HL-60 (cell line): Measurements from ENCODE around the gene FBXL7.

ENCODE experiments used
- GABPA ChIP-seq: IDR thresholded peaks from 2 replicates; pipeline ENCODE4 v1.6.1; 2012; ENCODE audit warnings: low read depth
- POLR2AphosphoS5 ChIP-seq: IDR thresholded peaks from 2 replicates; pipeline ENCODE4 v1.6.1; 2012; ENCODE audit warnings: low read depth
- TF ChIP-seq, protein P1 (sequence below): IDR thresholded peaks from one replicate; pipeline ENCODE4 v1.5.1; 2011; ENCODE audit warnings: low read length, control low read depth, inconsistent platforms; ENCODE audit not compliant: insufficient read depth
- TF ChIP-seq, protein P2 (sequence below): IDR thresholded peaks from 2 replicates; pipeline ENCODE4 v1.6.1; 2012; ENCODE audit warnings: low read depth; ENCODE audit not compliant: insufficient replicate concordance

DNA sequence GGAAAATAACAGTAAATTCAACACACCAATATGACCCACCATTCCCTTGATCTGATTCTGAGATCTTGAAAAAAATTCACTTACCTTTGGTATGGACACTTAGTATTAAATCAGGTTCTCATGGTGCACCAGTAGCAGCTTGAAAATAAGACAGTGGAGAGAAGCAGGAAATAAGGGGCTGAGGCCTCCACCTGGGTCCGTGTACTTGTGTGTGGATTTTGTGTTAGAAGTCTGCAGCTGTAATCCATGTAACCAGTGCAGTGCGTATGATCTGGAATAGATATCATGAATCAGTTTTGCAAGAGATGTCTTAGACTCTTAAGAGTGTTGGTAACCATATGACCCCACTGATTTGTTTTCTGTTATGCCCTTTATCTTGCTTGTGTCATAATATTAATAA is 107.1 kb downstream of the FBXL7 start:
- TF ChIP-seq, protein P1, sequence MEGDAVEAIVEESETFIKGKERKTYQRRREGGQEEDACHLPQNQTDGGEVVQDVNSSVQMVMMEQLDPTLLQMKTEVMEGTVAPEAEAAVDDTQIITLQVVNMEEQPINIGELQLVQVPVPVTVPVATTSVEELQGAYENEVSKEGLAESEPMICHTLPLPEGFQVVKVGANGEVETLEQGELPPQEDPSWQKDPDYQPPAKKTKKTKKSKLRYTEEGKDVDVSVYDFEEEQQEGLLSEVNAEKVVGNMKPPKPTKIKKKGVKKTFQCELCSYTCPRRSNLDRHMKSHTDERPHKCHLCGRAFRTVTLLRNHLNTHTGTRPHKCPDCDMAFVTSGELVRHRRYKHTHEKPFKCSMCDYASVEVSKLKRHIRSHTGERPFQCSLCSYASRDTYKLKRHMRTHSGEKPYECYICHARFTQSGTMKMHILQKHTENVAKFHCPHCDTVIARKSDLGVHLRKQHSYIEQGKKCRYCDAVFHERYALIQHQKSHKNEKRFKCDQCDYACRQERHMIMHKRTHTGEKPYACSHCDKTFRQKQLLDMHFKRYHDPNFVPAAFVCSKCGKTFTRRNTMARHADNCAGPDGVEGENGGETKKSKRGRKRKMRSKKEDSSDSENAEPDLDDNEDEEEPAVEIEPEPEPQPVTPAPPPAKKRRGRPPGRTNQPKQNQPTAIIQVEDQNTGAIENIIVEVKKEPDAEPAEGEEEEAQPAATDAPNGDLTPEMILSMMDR: no peak
- no peak for TF ChIP-seq POLR2AphosphoS5
- TF ChIP-seq GABPA: no peak
- TF ChIP-seq, protein P2, sequence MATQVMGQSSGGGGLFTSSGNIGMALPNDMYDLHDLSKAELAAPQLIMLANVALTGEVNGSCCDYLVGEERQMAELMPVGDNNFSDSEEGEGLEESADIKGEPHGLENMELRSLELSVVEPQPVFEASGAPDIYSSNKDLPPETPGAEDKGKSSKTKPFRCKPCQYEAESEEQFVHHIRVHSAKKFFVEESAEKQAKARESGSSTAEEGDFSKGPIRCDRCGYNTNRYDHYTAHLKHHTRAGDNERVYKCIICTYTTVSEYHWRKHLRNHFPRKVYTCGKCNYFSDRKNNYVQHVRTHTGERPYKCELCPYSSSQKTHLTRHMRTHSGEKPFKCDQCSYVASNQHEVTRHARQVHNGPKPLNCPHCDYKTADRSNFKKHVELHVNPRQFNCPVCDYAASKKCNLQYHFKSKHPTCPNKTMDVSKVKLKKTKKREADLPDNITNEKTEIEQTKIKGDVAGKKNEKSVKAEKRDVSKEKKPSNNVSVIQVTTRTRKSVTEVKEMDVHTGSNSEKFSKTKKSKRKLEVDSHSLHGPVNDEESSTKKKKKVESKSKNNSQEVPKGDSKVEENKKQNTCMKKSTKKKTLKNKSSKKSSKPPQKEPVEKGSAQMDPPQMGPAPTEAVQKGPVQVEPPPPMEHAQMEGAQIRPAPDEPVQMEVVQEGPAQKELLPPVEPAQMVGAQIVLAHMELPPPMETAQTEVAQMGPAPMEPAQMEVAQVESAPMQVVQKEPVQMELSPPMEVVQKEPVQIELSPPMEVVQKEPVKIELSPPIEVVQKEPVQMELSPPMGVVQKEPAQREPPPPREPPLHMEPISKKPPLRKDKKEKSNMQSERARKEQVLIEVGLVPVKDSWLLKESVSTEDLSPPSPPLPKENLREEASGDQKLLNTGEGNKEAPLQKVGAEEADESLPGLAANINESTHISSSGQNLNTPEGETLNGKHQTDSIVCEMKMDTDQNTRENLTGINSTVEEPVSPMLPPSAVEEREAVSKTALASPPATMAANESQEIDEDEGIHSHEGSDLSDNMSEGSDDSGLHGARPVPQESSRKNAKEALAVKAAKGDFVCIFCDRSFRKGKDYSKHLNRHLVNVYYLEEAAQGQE: no peak
